ENCODE results near the gene TSHZ2.
A peak's percentile ranks its signal among the peaks of the same experiment; 100 is the strongest.

Gene TSHZ2

GRCh38 chr20:52972190-52972937 lies at the start of gene TSHZ2:
TSS of gene TSHZ2 (plus strand) at chr20:52972358. CDS start at chr20:52973294, 936 bp downstream.
- no peak for DNase-seq

GRCh38 chr20:52922436-52922835 lies 49.7 kb upstream of the TSHZ2 start:
- no peak for DNase-seq

- peak; percentile 65 to 80 for DNase-seq
Measured at GRCh38 chr20:52923123-52923937, 48.8 kb upstream of the TSHZ2 start.

- DNase-seq = no peak
Measured at GRCh38 chr20:52924411-52925271, 47.5 kb upstream of the TSHZ2 start.

GRCh38 chr20:52926505-52926904 lies 45.7 kb upstream of the TSHZ2 start:
- DNase-seq = no peak

GRCh38 chr20:52933867-52934266 lies 38.3 kb upstream of the TSHZ2 start:
- DNase-seq = no peak

GRCh38 chr20:52936351-52937340 lies 35.5 kb upstream of the TSHZ2 start:
- DNase-seq = no peak

GRCh38 chr20:52937591-52938100 lies 34.5 kb upstream of the TSHZ2 start:
- DNase-seq = peak in 1 of 2 experiments; percentile 35

GRCh38 chr20:52939141-52939540 lies 33.0 kb upstream of the TSHZ2 start:
- DNase-seq = no peak

- no peak for DNase-seq
Measured at GRCh38 chr20:52941808-52942207, 30.4 kb upstream of the TSHZ2 start.

GRCh38 chr20:52943185-52943841 lies 28.8 kb upstream of the TSHZ2 start:
- peak in 1 of 2 experiments; percentile 32 for DNase-seq

GRCh38 chr20:52945268-52945667 lies 26.9 kb upstream of the TSHZ2 start:
- DNase-seq = no peak

- no peak for DNase-seq
Measured at GRCh38 chr20:52945862-52946522, 26.2 kb upstream of the TSHZ2 start.

- no peak for DNase-seq
Measured at GRCh38 chr20:52948491-52948890, 23.7 kb upstream of the TSHZ2 start.

GRCh38 chr20:52953020-52953419 lies 19.1 kb upstream of the TSHZ2 start:
- no peak for DNase-seq

GRCh38 chr20:52954849-52955248 lies 17.3 kb upstream of the TSHZ2 start:
- no peak for DNase-seq

- no peak for DNase-seq
Measured at GRCh38 chr20:52958211-52958610, 13.9 kb upstream of the TSHZ2 start.

- DNase-seq = no peak
Measured at GRCh38 chr20:52959125-52959524, 13.0 kb upstream of the TSHZ2 start.

- no peak for DNase-seq
Measured at GRCh38 chr20:52962183-52962582, 10.0 kb upstream of the TSHZ2 start.

- DNase-seq = no peak
Measured at GRCh38 chr20:52963131-52963530, 9.0 kb upstream of the TSHZ2 start.

- no peak for DNase-seq
Measured at GRCh38 chr20:52964131-52964530, 8.0 kb upstream of the TSHZ2 start.

Measured in SW 1271 (cell line).